22Rv1 (cell line): ENCODE data around the gene MTCH1.

ENCODE experiments used
- ZFX ChIP-seq: fragments of 450-650 bp; IDR thresholded peaks from 2 replicates; pipeline ENCODE4 v1.6.1; 2017; ENCODE audit warnings: antibody characterized with exemption, borderline replicate concordance
- TF ChIP-seq, protein P1 (sequence below): fragments of 450-650 bp; IDR thresholded peaks from 2 replicates; pipeline ENCODE4 v1.5.1; 2017; ENCODE audit warnings: mild to moderate bottlenecking

DNA sequence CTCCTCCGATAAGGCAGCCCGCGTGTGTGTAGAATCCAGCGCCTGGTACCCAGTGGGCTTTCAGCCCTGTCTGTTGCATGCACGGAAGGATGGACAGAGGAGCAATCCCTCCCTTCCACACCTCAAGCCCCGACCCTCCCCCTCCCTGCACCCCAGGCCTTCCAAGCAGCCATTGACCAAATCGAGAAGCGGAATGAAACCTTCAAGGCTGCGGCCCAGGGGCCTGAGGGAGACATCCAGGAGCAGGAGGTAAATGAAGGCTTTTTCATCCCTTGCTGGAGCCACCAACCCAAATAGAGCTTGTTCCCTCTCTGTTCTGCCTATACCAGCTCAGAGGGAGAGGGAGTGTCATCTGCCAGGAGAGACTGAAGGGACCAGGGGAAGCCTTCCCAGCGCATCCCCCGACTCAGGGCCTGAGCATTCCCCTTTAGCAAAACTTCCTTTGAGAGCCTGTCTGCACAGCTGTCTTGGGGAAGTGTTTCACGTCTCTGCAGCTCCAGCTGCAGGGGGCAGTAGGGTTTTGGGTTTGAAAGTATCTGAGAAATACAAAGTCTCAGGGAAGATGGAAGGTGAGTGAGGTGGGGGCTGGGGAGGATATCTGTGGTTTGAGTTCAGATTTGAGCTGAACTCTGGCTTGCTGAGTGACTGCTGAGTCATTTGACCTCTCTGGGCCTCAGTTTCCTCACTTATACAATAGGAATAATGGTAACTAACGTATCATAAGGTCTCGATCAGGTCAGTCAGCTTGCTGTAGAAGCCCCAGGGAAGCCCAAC lies 35.5 kb upstream of the MTCH1 start:
- TF ChIP-seq, protein P1, sequence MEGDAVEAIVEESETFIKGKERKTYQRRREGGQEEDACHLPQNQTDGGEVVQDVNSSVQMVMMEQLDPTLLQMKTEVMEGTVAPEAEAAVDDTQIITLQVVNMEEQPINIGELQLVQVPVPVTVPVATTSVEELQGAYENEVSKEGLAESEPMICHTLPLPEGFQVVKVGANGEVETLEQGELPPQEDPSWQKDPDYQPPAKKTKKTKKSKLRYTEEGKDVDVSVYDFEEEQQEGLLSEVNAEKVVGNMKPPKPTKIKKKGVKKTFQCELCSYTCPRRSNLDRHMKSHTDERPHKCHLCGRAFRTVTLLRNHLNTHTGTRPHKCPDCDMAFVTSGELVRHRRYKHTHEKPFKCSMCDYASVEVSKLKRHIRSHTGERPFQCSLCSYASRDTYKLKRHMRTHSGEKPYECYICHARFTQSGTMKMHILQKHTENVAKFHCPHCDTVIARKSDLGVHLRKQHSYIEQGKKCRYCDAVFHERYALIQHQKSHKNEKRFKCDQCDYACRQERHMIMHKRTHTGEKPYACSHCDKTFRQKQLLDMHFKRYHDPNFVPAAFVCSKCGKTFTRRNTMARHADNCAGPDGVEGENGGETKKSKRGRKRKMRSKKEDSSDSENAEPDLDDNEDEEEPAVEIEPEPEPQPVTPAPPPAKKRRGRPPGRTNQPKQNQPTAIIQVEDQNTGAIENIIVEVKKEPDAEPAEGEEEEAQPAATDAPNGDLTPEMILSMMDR = peak; percentile 17; the same call in 1 of the 2 replicates
- TF ChIP-seq ZFX = no peak
